ENCODE data around the gene PTPRN2.
"Not testable (repeated sequence)": the region's sequence is repeated elsewhere in the genome, so short reads cannot be mapped to it uniquely, and the experiment has no call there.

Gene PTPRN2

DNA sequence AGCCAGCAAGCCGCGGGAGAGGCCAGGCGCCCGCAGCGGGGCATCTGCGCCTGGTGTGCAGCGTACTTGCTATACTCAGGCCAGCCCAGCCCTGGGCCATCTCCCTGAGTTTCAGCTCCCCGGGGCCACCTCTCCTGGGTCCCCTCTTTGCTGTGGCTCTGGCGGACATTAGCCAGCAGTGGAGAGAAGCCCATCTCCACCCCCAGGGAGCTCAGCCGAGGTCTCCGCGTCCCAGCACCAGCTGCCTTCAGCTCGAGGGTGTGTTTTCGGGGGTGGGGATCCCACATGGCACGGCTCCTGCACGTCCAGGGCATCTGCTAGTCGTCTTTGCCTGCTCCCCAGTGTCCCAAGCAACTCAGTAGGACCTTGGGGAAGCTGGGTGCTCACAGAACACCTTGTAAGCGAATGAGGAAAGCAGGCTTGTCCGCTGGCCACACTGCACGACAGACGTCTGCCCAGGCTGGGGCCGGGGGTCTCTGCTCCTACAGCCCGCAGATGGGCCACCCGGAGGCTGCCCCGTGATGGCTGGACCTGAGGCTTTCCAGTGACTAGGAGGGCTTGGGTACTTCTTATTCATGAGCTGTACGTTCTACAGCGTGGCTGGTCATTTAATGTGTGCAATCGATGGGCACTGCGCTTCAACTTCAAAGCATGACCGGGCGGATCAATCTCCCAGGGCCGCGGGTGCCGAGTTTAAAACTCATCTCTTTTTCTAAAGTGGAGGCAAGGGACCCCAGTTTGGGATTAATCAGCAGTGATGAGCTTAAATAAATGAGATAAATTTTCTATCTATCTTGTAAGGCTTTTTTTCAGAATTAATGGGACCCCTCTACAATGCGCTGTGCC, 795.2 kb downstream of the PTPRN2 start:
- DNase-seq = no peak

DNA sequence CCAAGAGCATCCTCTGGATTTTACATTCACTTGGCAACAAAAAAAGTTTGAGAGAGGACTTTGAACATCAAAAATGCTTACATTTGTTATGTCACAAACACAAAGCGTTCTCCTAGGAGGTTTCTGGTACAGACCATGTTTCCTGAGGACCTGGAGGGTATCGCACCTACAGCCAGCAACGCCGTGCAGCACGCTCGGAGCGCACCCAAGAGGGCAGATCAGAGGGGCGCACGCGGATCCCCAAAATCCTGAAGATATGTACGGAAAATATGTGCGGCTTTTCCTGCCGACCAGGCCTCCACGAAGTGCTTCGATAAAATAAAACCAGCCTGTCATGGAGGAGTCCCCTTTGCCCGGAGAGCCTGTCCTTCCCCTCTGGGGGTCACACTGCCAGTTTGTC, 796.0 kb downstream of the PTPRN2 start:
- DNase-seq = no peak

DNA sequence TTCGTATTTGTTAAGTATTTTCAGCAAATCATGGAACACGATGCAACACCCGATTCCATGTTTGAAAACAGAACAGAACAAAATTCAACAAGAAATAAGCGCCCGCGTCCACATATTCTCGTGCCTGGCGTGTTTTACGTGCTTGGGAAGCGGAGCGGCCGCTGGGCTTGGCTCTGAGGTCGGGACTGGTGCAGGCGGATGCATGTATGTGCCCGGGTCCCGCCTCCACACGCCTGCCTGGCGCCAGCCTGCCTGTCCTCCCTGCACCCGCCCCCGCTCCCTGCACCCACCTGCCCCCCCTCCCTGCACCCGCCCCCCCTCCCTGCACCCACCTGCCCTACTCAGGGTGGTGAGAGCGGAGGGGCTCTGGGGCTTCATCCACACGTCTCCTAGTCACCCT, 796.4 kb downstream of the PTPRN2 start:
- no peak for DNase-seq

DNA sequence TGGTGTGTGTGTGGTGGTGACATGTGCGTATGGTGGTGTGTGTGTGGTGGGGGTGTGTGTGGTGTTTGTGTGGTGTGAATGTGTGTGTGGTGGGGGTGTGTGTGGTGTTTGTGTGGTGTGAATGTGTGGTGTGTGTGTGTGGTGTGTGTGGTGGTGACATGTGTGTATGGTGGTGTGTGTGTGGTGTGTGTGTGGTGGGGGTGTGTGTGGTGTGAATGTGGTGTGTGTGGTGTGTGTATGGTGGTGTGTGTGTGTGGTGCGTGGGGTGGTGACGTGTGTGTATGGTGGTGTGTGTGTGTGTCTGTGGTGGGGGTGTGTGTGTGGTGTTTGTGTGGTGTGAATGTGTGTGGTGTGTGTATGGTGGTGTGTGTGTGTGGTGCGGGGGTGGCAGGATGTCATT, 797.7 kb downstream of the PTPRN2 start:
- DNase-seq = no peak

DNA sequence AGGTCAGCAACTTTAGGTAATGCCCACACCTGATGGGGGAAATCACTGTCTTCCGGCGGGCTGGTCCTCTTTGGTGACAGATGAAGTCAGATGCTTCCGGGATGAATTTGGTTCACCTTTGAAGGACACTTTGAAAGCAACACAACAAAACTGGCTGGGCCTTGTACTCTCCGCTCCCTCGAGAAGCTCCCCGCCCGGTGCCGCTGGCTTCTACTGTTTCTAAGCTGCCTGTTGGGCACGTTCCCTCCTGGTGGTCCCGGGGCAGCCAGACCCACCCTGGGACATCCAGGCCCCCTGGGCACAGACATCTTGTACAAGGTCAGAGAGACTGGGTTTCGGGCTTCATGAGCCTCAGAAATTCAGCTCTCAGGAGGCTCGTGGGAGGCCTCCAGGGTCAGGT, 798.5 kb downstream of the PTPRN2 start:
- no peak for DNase-seq

DNA sequence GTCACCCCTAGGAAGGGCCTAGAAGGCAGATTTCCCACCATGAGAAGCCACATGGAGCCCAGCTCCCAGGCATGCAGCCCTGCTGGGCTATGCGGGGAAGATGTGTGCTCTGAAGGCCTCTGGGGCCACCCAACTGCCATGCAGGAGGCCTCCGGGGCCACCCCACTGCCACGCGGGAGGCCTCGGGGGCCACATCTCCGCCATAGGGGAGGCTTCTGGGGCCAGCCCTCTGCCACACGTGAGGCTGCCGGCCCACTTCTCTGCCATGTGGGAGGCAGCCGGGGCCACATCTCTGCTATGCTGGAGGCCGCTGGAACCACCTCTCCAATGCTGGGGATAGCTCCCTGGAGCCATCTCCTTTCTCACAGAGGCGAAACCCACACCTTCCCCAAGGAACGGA, 799.0 kb downstream of the PTPRN2 start:
- no peak for DNase-seq

DNA sequence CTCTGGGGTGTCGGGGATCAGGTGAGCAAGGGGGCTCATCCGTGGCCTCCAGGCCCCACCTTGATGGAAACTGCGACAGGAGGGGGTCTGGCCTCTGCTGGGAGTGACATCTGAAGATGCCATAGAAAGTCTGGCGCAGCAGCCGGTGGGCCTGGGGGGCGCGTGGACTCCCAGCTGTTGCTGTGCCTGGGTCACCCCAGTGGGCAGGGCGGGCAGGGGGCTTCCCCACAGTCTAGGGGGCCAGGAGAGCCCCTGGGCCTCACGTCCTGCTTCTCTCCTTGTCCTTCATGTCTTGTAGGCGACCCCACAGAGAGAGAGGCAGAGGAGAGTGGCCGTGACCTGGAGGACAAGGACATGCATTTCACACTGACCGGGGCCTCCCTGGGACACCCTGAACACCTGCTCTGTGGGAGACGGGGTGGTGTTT, 800.3 kb downstream of the PTPRN2 start:
- DNase-seq = no peak

DNA sequence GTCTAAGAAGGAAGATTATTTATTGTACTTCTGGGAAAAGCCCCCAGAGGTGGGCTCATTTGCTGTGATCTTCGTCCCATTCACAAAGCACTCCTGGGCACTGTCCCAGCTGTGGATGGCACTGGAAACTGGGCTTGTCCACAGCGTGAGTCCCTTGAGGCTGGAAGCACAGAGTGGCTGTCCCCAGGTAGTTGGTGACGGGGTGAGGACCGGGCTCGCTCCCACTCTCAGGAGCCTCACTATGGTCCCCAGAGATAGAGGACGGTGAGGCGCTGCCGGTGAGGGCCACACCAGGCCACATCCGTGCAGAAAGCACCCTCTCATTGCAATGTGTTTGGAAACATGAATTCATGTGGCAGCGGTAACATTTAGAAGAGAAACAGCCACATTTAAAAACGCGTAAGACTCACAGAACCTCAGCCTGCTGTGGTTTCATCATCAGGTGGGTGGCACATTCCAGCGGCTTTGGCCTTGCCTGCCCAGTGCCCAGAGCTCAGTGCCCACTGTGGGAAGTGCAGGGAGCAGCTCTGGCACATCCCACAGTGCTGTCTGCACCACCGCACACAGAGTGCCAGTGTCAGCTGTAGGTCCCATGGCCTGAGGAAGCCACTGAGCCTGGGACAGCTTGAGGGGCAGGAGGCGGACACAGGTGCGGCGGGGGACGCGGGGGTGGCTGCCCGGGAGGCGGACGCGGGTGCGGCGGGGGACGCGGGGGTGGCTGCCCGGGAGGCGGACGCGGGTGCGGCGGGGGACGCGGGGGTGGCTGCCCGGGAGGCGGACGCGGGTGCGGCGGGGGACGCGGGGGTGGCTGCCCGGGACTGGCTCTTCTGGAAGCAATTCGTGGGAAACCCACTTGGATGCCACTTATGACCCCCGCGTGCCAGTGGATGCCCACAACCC, 801.0 kb downstream of the PTPRN2 start:
- no peak for DNase-seq

DNA sequence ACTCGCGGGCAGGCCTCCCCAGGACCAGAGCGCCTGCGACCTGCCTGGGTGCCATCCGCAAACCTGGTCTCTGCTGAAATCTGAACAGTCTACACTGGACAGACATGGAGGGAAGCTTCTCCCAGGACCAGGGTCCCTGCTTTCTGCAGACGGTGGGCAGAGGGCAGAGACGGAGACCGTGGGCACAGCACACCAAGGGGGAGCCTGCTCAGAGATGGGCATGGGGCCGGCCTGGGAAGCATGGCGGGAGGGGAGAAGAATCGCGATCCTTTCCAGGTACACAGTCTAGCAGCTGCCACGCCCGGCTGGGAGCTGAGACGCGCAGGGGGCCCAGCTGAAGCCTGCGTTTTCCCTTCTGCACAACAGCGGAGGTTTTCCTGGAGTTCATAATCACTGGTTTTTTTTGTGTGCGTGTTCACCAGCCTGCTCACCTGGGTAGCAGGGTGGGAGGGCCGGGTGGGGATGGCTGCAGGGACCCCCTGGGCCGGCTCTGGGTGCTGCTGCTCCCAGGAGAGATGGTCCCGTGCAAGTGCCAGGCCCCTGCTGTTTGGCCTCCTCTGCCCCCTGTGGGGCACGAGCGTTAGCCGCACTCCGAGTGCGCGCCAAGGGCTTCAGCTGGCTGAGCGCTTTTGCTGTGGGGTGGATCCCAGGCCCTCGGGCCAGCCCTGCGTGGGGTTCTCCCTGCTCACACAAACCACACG, 802.0 kb downstream of the PTPRN2 start:
- DNase-seq = no peak

DNA sequence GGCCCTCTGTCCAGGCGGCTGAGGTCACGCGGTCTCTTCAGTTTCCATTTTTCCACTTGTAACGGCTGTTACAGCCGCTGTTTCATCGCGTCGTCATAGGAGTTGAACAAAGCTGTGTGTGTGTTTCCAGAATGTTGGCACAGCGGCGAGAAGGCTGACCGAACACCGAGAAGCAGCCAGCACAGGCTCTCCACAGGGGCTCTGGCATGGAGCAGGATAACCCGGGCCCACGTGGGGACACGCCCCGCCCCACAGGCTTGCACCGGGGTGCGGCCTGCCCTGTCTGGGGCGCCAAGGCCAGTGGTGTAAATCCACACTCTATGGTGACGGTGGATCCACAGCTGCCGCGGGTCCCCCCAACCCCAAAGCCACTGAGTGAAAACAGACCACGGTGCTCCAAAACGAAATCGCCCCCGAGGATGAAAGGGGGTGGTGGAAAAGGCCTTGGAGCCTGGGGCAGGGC, 802.6 kb downstream of the PTPRN2 start:
- DNase-seq = no peak

DNA sequence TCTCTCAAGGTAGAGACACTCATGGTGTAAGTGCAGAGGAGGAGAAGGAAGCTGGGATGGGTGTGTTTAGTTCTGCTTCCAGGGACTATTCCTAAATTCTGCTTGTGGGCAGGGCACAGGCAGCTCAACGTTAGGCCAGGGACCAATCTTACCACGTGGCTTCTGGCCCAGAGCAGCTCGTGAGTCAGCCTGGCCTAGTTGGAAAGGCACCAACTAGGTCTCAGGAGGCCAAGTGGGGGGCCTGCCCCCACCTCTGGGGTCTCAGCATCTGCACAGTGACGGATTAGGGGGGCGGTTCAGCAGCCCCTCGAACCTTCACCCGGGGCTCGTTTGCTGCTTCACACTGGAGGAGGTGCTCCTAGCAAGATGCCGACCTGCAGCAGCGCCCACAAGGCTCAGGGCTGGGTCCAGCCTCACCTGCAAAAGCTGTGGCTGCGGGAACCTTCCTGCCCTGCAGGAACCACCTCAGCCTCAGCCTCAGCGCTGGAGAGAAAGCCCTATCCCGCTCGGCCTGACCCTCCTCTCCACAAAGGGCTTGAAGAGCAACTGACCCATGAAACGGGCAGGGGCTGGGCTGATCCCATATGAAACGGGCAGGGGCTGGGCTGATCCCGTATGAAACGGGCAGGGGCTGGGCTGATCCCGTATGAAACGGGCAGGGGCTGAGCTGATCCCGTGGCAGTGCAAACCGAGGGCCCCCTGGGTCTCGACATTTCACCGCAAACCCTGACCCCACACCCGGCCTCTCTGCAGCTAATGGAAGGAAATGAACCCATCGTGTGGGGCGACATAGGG, 803.4 kb downstream of the PTPRN2 start:
- no peak for DNase-seq

DNA sequence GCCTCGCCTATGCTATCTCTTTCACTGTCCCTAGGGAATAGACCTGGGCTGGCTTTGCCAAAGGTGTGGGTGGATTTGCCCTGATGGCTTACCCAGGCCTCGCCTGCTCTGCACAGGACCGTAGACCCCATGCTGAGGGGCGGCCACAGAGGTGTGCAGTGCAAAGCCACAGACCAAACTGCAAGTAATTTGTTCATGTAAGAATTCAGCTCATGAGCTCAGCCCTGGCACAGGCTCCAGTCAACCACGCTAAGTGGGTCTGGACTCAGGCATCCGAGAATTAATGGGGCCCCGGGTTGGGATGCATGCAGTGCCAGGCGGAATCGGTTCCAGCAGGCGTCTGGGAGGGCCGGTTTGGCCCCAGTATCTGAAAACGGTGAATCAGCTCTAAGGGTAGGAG, 805.6 kb downstream of the PTPRN2 start:
- no peak for DNase-seq

DNA sequence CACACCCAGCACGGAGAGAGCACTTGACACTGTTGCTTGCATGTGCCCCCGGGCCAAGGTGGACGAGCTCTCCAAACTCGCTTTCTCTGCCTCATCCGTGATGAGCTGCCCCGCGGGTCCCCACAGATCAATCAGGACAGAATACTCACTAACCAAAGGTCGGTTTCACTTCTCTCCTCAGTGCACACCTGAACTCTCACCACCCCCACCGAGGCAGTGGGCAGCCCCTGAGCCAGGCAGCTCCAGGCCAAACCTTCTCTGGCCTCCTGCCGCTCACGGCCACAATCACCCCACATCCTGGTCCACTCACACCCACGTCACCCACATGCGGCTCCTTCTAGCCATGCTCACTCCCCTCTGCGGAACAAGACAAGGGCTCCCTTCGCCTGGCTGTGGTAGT, 806.9 kb downstream of the PTPRN2 start:
- DNase-seq = no peak

DNA sequence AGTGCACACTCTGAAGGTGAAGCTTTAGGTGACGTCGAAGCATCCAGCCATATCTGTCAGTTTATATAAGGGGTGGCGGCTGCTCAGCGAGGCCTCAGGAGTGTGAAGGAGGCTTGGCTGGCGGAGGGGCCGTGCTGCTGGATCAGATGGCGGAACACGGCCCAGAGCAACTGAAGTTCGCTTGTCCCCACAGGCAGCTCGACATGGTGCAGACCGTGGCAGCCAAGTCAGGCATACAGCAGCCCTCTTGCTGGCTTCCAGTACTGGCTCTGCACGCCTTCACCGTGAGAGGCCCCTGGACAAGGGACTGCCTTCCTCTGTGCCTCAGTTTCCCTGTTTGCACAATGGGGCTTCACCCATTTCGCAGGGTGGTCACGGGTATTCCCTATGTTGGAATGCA, 807.3 kb downstream of the PTPRN2 start:
- no peak for DNase-seq

DNA sequence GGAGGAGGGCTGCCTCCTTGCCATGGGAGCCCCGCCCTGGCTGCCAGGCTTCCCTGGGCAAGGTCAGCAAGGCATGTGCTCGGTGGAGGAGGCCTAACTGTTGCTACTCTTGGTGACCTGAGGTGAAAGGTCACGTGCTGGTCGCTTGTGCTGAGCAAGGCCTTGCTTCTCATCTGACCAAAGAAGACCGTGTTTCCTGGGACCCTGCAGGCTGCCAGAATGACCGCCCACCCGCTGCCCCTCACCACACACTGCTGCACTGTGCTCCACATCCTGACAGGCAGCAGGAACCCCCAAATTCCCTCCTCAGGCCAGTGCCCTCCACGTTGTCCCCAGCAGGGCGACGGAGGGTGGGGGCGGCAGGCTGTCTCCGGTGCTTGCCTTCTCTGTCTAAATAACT, 808.4 kb downstream of the PTPRN2 start:
- no peak for DNase-seq

DNA sequence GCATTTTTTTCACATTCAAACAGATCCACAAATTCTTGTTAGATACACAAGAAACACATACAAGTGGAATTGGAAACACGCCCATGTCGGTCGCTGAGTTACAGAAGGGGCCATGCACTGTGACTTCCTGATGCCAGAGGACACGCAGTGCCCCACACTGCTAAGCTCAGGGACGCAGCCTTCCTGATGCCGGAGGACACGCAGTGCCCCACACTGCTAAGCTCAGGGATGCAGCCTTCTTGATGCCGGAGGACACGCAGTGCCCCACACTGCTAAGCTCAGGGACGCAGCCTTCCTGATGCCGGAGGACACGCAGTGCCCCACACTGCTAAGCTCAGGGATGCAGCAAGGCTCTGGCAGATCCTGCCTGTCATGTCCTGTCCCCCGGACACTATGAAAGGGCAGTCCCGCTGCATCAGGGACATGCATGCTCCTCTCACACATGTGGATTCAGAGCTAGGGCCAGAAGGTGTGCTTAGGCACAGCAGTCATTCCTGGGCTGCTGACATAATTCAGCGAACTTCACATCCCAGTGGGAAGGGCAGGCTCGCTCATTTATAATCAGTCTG, 810.3 kb downstream of the PTPRN2 start:
- DNase-seq = not testable (repeated sequence)

DNA sequence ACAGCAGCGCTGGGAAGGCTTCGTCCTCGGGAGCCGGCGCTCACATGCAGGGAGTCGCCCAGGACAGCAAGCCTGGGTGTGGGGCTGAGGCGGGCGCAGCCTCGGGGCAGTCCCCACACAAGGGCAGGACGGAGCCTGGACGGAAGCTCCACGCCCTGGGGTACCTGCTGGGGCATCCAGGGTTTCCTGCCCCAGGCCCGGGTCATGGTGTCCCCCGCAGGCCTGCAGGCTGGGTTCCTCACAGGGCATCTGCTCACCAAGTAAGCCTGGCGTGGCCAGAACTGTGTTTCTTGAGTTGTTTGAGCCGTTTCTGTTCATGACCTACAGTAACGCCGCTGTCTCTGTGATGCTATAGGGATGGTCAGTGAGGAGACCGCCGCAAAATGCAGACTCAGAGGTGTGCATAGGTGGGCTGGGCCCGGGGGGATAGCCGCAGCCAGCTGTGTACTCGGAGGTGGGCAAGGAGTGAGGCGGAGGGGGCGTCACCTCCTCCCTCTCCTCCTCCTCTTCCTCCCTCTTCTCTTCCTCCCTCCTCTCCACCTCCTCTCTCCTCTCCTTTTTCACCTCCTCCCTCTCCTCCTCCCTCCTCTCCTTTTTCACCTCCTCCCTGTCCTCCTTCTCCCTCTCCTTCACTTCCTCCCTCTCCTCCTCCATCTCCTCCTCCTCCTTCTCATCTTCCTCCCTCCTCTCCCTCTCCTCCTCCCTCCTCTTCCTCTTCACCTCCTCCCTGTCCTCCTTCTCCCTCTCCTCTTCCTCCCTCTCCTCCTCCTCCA, 811.9 kb downstream of the PTPRN2 start:
- no peak for DNase-seq

DNA sequence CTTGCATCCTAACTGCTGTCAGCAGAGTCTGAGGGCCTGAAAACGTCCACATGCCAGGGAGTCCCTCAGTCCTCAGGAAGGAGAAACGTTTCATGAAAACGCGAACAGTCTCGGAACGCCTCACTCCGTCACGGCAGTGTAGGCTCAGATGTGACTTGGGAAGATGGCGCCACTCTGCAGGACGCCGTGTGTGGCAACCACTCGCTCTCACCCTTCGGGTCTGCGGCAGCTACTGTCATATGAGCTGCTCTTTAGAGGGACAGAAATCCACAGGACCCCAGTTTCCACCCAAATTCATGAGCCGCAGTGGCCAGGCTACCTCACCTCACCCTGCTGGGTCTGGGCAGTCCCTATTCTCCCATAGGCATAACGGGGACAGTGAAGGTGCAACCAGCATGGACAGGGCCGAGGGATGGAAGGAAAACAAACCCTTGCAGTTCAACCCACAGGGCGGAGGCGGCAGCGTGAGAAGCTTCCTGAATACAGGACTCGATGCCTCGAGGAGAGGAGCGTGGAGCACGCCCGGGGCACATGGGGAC, 812.5 kb downstream of the PTPRN2 start:
- no peak for DNase-seq

DNA sequence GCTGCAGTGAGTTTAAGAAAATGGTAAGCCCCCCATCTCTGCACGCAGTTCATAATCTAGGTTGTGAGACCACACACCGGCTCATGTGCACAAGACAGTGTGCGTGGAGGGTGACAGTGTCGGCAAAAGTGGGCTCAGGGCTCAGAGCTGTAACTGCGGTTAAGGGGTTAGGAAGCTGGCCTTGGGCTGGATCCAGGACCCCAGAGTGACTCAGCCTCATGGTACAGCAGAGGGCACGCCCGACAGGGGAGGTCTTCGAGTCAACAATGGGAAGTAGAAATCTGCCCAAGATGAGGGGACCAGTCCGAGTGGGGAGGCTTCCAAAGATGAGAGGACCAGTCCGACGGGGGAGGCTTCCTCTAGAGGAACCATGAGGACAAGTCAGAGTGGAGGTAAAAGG, 813.1 kb downstream of the PTPRN2 start:
- no peak for DNase-seq

DNA sequence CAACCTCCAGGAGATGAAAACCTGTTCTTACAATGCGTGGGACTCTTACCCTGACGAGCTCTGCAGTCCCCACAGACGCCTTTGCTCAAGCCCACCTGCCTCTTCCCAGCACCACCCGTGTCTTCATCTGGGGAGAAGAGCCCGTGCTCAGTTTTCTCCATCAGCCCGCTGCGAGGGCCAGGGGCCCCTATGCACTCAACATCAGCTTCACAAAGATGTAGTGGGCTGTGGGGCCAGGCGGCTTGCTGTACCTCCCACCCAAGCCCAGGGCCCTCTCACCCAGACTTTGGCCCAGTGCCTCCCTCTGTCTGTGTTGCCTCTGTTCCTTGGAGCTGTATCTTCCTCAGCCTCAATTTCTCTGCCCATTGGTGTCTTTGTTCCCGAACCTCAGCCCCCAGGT, 814.3 kb downstream of the PTPRN2 start:
- DNase-seq = no peak
